Stimulated activated CD8-positive, alpha-beta memory T cell treated with anti-CD3 and anti-CD28 coated beads, Interleukin-4, amount 100 ng/mL, for 4 hours (primary cell): ENCODE measurements around the gene CD79A.
"Not testable (repeated sequence)": the region's sequence is repeated elsewhere in the genome, so short reads cannot be mapped to it uniquely, and the experiment has no call there.

Source experiments
- DNase-seq, 2 donors: peaks; one replicate each; pipeline ENCODE4 v3.0.0-alpha.2; 2020; ENCODE audit warnings: low read depth in 2 of 2, low spot score in 1 of 2

The CD79A gene

DNA sequence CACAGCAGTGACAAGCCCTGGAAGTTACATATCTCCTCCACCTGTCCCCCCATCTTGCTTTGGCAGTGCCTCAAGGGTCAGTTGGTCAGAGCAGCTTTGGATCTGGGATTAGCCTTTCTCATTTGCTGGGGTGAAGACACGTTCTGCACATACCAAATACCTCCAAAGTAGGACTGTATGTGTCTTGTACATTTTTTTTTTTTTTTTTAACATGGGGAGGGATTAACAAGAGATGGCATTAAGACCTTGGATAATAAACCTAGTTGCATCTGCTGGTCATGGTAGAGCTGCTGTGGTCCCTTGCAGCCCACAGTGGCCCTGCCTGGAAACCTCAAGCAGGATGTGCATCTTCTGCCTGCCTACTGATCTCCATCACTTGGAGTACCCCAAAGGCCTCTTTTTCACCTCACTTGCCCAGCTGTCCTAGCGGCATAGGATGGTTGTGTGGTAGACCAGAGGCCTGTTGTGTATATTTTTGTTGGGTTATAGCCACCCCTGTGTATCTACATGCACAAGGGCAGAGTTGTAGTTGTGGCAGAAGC, 14.6 kb upstream of the CD79A start:
- DNase-seq: no peak

DNA sequence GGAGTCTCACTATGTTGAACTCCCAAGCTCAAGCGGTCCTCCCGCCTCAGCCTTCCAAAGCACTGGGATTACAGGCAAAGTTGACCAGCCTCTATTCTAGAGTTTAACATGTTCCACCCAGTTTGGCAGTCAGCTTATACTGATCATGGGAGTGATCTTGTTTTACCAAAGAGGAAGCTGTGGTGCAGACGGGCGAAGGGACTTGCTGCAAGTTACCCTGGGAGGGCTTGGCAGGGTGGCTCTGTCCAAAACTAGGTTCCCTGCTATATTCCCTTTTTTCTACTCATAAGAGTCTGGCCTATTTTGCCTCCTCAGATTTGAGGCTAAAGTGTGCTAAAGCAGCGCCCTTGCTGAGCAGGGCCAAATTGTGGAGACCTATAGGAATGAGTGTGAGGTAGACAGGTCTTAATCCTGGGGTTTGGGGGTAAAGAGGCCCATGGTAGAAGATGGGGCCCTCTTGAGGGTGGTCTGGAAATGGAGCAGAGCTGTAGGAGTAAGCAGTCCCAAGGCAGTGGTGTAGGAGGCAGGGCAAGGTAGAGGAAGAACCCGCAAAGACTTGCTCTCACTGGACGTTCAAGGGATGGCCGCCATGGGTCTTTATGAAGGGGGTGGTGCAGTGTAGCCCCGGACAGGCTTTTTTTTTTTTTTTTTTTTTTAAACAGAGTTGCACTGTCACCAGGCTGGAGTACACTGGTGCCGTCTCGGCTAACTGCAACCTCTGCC, 13.7 kb upstream of the CD79A start:
- no peak for DNase-seq

DNA sequence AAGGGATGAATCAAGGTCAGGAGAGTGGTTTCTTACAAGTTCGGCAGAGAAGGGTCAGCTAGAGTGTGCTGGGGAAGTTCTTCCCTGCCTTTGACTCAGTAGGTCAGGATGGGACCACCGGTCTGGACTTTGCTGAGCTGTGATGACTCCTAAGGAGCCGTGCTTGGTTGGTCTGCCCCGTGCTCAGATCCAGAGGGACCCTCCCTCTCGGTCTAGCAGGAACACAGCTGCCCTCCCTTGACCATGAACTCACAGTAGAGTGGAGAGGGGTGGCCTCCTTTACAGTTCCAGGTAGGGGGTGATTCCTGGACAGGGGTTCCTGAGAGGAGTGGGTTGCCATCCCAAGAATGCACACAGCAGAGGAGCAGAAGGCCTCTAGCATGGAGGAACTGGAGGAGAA, 12.7 kb upstream of the CD79A start:
- no peak for DNase-seq

DNA sequence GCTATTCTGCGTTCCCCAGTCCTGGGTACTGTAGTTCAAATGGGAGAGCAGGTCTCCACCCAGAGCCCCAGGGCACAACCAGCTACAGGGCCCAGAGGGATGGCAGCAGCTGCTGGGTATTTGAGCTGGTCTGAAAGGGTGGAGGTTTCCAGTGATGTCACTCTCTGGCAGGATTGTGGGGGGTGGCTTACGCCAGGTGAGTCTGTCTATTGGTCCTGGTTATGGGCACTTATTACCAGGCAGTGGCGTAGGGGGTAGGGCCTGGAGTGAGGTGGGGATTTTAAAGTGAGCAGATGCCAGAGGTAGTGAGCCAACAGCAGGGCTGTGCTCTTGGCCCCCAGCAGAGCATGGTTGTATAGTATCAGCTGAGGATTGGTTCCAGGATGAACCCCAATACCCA, 10.8 kb upstream of the CD79A start:
- no peak for DNase-seq

DNA sequence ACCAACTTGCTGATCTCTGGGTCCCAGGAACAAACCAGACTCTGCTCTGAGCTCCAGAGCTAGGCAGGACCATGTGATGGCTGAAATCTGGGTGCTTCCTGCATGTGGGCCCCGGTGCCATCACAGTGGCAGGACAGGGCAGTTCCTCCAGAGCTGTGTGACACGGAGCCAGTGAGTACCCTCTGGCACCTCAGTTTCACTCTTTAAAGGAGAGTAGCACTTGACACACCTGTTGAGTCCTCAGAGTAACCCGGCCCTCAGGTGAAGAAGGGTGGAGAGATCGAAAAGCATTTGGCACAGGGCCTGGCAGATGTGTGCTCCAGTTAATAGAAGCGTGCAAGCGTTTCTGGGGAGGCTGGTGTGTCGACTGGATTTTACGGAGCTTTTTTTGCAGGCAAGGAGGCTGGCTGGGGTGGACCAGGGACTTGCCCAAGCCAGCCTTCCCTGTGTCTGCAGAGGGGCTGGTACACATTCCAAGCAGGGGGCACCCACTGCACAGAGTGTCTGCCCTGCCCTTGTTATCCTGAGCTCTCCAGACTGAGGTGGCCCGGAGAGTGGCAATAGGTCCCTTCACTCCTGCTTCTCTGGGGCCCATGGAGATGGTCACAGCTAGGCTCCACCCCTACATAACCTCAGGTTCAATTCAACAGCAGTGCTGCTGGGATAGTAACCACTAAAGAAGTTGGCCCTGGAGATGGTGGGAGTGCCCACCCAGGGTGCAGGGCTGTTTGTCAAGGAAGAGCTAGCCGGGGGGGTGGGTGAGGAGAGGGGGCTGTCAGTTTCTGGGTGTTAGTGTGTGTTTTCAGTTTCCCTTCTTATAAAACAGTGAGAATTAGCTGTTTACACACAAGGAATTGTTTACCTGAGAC, 8.7 kb upstream of the CD79A start:
- DNase-seq: no peak

DNA sequence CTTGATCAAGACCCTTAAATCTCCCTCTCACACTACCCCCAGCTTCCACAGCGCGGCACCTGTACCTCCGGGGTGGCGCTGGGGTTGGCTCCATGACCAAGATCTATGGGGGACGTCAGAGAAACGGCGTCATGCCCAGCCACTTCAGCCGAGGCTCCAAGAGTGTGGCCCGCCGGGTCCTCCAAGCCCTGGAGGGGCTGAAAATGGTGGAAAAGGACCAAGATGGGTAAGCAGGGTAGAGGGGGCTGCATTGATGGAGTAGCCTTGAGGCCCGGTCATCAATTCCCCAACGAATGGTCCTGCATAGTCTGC, 8.1 kb upstream of the CD79A start:
- no peak for DNase-seq

DNA sequence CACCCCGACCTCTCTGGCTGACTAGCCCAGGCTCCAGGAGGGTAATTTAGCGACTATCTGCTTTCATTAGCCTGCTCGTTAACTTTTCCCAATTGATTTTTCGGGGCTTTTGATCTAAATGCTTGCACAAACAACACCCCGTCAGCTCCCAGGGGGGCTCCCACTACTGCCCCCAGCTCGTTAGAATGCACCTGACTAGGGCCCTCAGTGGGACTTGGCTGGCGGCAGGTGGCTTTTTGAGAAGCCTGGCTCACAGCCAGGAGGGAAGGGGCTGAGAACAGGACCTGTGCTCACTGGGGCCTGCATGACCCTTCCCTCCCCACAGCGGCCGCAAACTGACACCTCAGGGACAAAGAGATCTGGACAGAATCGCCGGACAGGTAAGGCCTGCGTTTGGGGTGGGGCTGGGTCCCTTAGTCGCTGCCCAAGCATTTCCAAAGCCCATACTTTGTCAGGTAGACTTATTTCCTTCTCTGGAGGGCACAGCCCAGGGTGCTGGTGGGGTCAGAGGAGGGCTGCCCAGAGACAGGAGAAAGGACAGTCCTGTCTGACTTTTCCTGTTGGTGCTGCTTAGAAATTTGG, 7.6 kb upstream of the CD79A start:
- no peak for DNase-seq

DNA sequence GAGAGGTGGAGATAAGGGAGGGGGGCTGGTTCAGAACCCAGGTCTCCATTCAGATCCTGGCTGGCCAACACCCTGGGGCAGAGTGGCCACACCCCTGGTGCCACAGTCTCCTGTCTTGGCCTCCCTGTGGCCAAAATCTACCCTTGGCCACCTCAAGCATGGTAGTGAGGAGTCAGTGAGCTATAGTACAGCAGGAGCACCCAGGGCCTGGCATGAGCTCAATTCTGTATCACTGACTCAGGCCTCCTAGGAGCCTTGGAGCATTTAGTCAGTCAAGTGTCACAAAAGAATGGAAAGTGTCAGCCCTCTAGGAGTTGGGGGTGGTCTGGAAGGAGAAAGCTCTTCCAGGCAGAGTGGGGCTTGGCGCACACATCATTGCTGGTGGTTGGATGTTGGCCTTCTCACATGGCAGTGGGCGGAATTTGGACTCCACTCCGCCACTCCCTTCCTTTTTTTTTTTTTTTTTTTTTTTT, 6.6 kb upstream of the CD79A start:
- DNase-seq: no peak

DNA sequence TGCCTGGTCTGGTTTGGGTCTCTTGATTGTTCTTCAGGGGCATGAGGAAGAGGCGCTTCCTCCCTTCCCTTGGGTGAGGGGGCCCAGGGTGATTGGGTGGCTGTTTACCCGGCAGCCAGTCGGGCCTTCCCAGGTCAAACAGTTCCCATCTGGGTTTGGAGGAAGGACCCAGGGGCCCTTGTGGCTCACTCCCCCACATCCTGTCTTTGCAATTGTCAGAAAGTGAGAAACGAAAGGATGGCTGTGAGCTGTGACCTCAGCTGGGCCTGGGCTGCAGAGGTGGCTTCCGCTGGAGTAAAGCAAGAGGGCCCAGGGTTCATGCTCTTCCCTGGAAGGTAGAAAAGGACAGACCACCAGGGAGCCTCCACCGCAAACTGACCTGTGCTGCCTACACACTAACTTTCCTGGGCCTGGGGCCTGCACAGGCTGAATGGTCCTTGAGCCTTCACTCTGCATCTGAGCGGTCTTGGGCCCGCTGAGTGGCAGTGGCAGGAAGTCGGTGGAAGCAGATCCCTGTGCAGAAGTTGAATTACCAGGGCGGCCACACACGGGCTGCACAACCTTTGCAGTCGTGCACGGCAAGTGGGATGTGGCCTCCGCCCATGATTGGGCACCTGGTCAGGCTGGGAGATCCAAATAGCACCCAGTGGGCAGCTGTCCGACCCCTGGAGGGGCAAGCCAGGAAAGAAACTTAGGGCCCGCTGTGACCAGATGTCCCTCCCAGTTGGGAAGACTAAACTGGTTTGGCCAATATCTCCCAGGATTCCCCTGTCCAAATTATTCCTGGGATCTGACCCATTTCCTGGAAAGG, 5.3 kb upstream of the CD79A start:
- no peak for DNase-seq

DNA sequence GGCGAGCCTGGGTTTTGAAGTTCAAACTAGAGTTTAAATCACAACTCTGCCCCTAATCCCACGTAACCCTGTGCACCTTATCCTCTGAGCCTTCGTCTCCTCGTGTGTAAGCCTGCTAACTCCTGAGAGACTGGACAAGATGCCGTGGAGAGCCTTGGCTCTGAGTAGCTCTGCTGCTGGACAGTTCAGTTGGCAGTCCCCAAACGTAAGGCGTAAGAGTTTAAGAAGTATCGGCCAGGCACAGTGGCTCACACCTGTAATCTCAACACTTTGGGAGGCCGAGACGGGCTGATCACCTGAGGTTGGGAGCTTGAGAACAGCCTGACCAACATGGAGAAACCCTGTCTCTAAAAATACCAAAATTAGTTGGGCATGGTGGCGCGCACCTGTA, 4.7 kb upstream of the CD79A start:
- DNase-seq: no peak

DNA sequence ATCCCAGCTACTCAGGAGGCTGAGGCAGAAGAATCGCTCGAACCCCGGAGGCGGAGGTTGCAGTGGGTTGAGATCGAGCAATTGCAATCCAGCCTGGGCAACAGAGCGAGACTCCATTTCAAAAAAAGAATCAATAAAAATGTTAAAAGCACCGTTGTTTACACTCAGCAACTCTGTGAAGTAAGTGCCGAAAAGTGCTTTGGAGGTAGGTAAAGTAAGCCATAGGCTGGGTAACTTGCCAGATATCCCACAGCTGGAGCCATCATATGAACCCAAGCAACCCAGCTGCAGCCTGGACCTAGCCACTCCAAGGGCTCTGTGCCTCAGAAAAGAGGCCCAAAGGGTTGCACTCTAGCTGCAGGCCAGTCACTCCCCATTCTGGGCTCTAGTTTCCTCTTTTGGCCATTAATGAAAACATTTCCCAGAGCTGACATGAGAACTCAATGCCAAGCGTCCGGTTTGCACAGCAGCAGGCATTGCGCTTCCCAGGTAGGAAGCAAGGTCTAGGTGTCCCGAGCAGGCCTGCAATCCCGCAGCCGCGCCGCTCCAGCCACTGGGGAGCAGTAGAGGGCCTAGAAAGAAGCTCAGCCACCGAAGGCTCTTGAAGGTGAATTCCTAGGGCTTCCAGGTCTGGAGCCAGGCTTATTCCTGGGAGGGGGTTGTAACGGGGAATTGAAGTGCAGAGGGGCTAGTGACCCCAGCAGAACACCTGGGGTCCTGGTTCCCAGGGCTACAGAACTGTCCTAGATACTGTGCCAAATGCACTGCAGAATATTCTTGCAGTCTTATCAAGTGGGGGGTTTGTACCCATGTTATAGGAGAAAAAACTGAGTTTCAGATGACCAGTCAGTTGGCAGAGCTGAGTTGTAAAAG, 4.1 kb upstream of the CD79A start:
- no peak for DNase-seq

DNA sequence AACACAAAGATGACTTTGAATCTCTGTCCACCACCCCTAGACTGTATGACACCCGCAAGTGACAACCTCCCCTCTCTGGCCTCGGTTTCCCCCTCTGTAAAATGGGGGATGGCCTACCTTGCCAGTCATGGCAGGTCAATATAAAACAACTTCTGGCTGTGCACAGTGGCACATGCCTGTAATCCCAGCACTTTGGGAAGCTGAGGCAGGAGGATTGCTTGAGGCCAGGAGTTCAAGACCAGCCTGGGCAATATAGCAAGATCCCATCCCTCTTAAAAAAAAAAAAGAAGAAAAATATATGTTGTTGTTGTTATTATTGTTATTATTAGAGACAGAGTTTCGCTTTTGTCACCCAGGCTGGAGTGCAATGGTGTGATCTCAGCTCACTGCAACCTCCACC, 1.1 kb upstream of the CD79A start:
- DNase-seq: not testable (repeated sequence)

DNA sequence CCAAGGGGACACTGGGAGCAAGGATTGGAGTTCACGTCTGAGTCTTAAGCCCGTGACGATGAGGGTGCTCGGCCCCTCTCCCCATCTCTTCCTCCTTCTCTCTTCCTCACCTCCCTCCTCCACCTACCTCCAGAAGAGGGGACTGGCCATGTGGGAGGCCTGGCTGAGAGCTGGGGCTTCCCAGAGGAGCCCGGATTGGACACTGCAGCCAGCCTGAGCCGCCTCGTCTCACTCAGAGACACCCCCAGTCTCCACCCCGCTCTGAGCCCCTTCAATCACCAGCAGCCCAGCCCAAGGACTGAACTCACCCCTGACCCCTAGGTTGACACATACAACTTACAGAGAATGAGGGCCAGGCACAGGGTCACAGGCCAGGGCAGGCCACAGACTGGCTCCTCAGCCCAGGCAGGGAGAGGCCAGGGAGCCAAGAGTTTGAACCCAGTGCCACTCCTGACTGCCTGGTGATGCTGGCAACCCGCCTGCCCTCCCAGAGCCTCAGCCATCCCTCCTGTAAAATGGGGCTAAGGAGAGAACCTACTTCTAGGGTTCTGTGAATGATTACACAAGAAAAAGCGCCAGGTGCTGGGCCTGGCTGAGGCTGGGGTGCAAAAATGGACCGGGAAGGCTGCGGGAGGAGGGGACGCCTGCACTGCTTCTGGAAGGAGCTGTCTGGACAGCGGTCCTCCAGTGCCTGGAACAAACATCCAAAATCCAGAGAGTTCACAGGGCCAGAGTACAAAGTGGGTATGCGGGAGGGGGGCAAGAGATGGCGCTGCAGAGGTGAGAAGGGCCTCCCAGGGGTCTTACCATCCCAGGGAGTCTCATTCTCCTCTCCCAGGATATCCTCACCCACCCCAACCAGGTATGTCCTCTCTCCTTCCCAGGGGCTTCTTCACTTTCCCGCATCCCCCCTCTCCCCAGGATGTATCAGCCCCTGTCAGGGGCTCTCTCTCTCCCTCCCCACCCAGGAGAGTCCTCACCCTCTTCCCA, 1.1 kb downstream of the CD79A start:
- no peak for DNase-seq

DNA sequence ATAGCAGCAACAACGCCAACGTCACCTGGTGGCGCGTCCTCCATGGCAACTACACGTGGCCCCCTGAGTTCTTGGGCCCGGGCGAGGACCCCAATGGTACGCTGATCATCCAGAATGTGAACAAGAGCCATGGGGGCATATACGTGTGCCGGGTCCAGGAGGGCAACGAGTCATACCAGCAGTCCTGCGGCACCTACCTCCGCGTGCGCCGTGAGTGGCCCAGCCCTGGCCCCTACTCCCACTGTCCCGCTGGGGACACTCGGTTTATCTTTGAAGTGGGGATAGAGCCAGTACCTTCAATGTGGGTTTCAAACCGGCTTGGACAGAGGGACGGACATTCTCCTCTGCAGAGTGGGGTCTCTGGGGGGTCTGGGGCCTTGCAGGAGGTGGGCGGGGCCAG, 2.0 kb downstream of the CD79A start:
- no peak for DNase-seq

DNA sequence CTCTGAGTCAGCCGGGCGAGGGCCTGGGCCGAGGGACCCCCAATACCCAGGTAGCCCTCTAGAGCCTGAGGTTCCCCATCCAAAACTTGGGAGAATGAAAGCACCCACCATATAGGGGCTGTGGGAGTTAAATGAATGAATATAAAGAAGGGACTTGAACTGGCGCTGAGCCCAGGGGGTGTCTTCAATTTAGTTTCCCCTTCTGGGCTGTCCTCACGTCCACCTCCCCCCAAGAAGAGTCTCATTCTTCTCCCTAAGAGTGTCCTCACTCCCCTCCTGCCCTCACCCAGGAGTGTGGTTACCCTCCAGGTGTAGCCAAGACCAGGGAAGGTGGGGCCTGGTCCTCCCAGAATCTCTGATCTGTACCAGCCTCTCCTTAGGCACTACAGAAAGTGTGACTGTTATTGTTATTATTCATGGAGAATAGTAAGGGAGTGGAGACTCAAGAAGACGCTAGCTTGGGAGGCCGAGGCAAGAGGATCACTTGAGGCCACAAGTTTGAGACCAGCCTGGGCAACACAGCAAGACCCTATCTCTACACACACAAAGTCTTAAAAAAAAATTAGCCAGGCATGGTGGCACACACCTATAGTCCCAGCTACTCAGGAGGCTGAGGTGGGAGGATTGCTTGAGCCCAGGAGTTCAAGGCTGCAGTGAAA, 2.7 kb downstream of the CD79A start:
- DNase-seq: no peak

DNA sequence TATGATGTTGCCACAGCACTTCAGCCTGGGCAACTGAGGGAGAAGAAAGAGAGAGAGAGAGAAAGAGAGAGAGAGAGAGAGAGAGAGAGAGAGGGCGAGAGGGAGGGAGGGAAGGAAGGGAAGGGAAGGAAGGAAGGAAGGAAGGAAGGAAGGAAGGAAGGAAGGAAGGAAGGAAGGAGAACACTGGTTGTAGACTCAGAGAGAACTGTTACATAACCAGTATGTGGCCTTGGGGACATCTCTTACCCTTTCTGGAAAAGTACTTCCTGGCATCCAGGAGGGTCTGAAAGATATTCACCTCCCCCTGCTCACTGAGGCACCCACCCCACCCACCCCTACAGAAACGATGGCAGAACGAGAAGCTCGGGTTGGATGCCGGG, 3.2 kb downstream of the CD79A start:
- DNase-seq: no peak

DNA sequence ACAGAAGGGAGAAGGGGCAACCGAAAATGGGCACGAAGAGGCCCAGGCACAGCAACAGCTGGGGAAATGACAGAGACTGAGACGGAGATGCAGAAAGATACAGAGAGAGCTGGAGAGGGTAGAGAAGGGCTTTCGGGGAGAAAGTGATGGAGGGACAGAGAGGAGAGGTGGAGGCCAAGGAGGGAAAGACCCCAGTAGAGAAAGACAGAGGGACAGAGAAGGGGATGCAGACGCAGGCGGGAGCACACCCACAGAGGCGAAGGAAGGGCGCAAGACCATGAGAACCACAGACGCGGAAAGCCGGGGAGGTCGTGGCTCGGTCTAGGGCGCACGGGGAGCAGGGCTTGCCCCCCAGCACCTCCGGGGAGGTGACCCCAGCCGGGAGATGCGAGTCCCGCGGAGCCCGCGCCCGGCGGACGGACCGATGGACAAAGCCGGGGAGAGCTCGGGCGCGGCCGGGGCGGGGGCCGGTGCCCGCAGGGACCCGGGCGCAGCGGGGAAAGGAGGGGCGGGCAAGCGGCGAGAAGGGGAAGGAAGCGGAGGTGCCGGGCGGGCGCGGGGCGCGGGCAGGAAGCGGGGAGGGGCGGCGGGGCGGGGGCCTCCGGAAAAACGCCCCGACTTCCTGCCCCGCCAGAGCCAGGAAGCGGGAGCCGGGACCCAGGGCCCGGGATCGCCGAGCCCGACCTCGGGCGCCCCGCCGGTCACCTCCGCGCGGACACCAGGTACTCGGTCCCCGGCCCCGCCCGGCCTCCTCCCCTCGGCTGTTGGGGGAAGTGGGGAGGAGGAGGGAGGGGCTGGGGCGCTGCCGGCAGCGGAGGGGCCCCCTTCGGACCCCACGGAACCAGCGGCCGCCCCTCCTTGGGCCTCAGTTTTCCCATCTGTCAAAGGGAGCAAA, 5.7 kb downstream of the CD79A start, which contains the start of gene ARHGEF1:
Gene ARHGEF1 (plus strand): TSS at position 617 of the 895 bp plus-strand sequence. CDS start 4,899 bp downstream, outside the sequence.
- DNase-seq: no peak
